Lung (tissue), 16 donors: ENCODE data around the gene HNRNPA2B1. TPM values are rescaled to one million over a fixed set of nuclear protein-coding genes. Genes with fewer than 3 reads are reported as not detected.
A peak's percentile ranks its signal among the peaks of the same experiment; 100 is the strongest.

Source experiments
- ATAC-seq: fragments of 200-7000 bp; cut with Tn5 transposase; one replicate; pipeline ENCODE4 v1.9.1; 2020; ENCODE audit warnings: moderate number of reproducible peaks; ENCODE audit not compliant: insufficient read depth, low FRiP score
- DNase-seq, 3 donors: peaks; one replicate each; pipeline ENCODE4 v3.0.0-alpha.2; 2013 to 2017
- H3K27ac ChIP-seq, 2 donors: one replicate each; pipeline ENCODE4 v1.5.1; 2013; ENCODE audit warnings: mild to moderate bottlenecking in 2 of 2, moderate library complexity in 2 of 2, control low read depth in 1 of 2, inconsistent platforms in 1 of 2, low read depth in 1 of 2, low read length in 1 of 2
- H3K27me3 ChIP-seq, 3 donors: one replicate each; pipeline ENCODE4 v1.5.1; 2013; ENCODE audit warnings: low read length in 2 of 3; ENCODE audit not compliant: control insufficient read depth in 3 of 3, insufficient read depth in 3 of 3
- H3K36me3 ChIP-seq, 4 donors: one replicate each; pipeline ENCODE4 v1.5.1; 2013; ENCODE audit warnings: low read length in 4 of 4, mild to moderate bottlenecking in 1 of 4, moderate library complexity in 1 of 4; ENCODE audit not compliant: control insufficient read depth in 4 of 4, insufficient read depth in 4 of 4
- H3K4me1 ChIP-seq, 5 donors: one replicate each; pipeline ENCODE4 v1.5.1; 2013; ENCODE audit warnings: low read length in 5 of 5, mild to moderate bottlenecking in 2 of 5, moderate library complexity in 1 of 5; ENCODE audit not compliant: control insufficient read depth in 5 of 5, insufficient read depth in 5 of 5
- H3K4me3 ChIP-seq: one replicate; pipeline ENCODE4 v1.5.1; 2013; ENCODE audit warnings: mild to moderate bottlenecking, control low read depth, moderate library complexity
- H3K9ac ChIP-seq, 2 donors: one replicate each; pipeline ENCODE4 v1.5.1; 2013; ENCODE audit warnings: low read length in 2 of 2, control low read depth in 1 of 2; ENCODE audit not compliant: insufficient read depth in 1 of 2
- H3K9me3 ChIP-seq, 4 donors: one replicate each; pipeline ENCODE4 v1.5.1; 2013; ENCODE audit warnings: low read length in 3 of 4, mild to moderate bottlenecking in 1 of 4, moderate library complexity in 1 of 4; ENCODE audit not compliant: control insufficient read depth in 4 of 4, insufficient read depth in 3 of 4
- CTCF ChIP-seq: IDR thresholded peaks from 2 replicates; pipeline ENCODE4 v1.5.1; 2012; ENCODE audit warnings: mild to moderate bottlenecking; ENCODE audit errors: control extremely low read depth, extremely low read depth
- WGBS, 2 donors: extraction: QIAGEN DNeasy Blood & Tissue Kit; methylation state at CpG; one replicate each; pipeline ENCODE4 v1.1.7; 2013; 5-methylcytosine and 5-hydroxymethylcytosine counted together
- long read RNA-seq, 5 donors: transcript quantifications; one replicate each; lab custom pipeline, GENCODE V29; 2026
- polyA plus RNA-seq, 2 donors: library from polyadenylated mRNA; stranded (reverse); fragments of 200-250 nt; gene quantifications; one replicate each; pipeline ENCODE4 v1.2.1, GENCODE V29; 2013
- total RNA-seq, 2 donors: library from RNA; depleted of rRNA in 1 of 2; stranded (reverse); fragments of >200 nt in 1 of 2; gene quantifications; one replicate each; pipeline ENCODE4 v1.2.1, GENCODE V29; 2014 to 2021
- donor health status: control.
- donor health status: control.
- donor health status: Bipolar disorder and iron deficiency.
- donor health status: healthy.
- donor health status: DM: yes; HTN: yes; CAD: no.

HNRNPA2B1 gene
- total RNA-seq (100 to 1,000 TPM; 363 to 424 TPM), polyA plus RNA-seq (100 to 1,000 TPM; 540 to 572 TPM)
- long read RNA-seq, donor 1, full-length matches to known transcripts: 361 of 673 reads
- long read RNA-seq, donor 1, partial matches to known transcripts: 285 of 673 reads
- long read RNA-seq, donor 1, other reads (novel, unspliced or antisense): 27 of 673 reads
- long read RNA-seq, donor 2, full-length matches to known transcripts: 135 of 195 reads
- long read RNA-seq, donor 2, partial matches to known transcripts: 60 of 195 reads
- long read RNA-seq, donor 2, other reads (novel, unspliced or antisense): 0 of 195 reads
- long read RNA-seq, donor 3, transcript HNRNPA2B1-202 (11 exons, 1,711 nt): minor isoform, 27 of 574 reads
- long read RNA-seq, donor 3, transcript HNRNPA2B1-205 (2 exons, 1,220 nt): major isoform, 179 of 574 reads
- long read RNA-seq, donor 3, partial matches to known transcripts: 330 of 574 reads
- long read RNA-seq, donor 3, other reads (novel, unspliced or antisense): 36 of 574 reads
- long read RNA-seq, donor 4, transcript HNRNPA2B1-202 (11 exons, 1,711 nt): minor isoform, 19 of 219 reads
- long read RNA-seq, donor 4, transcript HNRNPA2B1-205 (2 exons, 1,220 nt): major isoform, 87 of 219 reads
- long read RNA-seq, donor 4, partial matches to known transcripts: 104 of 219 reads
- long read RNA-seq, donor 4, other reads (novel, unspliced or antisense): 6 of 219 reads
- long read RNA-seq, donor 5, full-length matches to known transcripts: 296 of 1,076 reads
- long read RNA-seq, donor 5, partial matches to known transcripts: 533 of 1,076 reads
- long read RNA-seq, donor 5, other reads (novel, unspliced or antisense): 247 of 1,076 reads

GRCh38 chr7:26200444-26201246 is at the start of gene HNRNPA2B1:
Gene HNRNPA2B1, minus strand, starts transcription at chr7:26200746. Its CDS starts 169 bp downstream, at chr7:26200577.
- Histone ChIP-seq H3K27ac (peak within 1 kb of the TSS; percentile 99), H3K4me3 (peak within 1 kb of the TSS; percentile 91), H3K4me1 (peaks cover 2 to 49% (median 16%) of the 10 kb centered on the region in 5 donors), H3K9ac (peak within 1 kb of the TSS; percentile 100), H3K9me3 (no peaks in the 10 kb centered on the region), H3K36me3 (peaks cover 0 to 37% (median 18%) of the 10 kb centered on the region in 4 donors), H3K27me3 (no peaks in the 10 kb centered on the region)
- DNase-seq (peak; percentile 99 to 100 (median 99)), ATAC-seq (peak; percentile 89)
- peak; percentile 1 for TF ChIP-seq CTCF
- 0% methylated on average over 71 of the region's 71 CpGs for WGBS, 2 donors

- WGBS, 2 donors: 77 to 82% methylated on average over 12 of the region's 12 CpGs
- H3K27ac ChIP-seq: no peak overlapping the region
- no peaks in the 10 kb centered on the region for H3K27me3 ChIP-seq
- no peak for DNase-seq
- TF ChIP-seq CTCF: no peak
- H3K9ac ChIP-seq: no peak overlapping the region
- no peaks in the 10 kb centered on the region for H3K4me1 ChIP-seq
- no peaks in the 10 kb centered on the region for H3K36me3 ChIP-seq
- peaks cover 0 to 1% (median 0%) of the 10 kb centered on the region in 4 donors for H3K9me3 ChIP-seq
- no peak for ATAC-seq
- no peak overlapping the region for H3K4me3 ChIP-seq
Observed at GRCh38 chr7:26250239-26250638, 49.7 kb upstream of the HNRNPA2B1 start.

GRCh38 chr7:26245150-26245549 is 44.6 kb upstream of the HNRNPA2B1 start:
- no peaks in the 10 kb centered on the region for H3K36me3 ChIP-seq
- no peaks in the 10 kb centered on the region for H3K4me1 ChIP-seq
- no peak overlapping the region for H3K4me3 ChIP-seq
- 96 to 98% methylated on average over 13 of the region's 13 CpGs for WGBS, 2 donors
- no peaks in the 10 kb centered on the region for H3K27me3 ChIP-seq
- no peak overlapping the region for H3K27ac ChIP-seq
- no peak for DNase-seq
- H3K9ac ChIP-seq: no peak overlapping the region
- ATAC-seq: no peak
- peaks cover 0 to 2% (median 0%) of the 10 kb centered on the region in 4 donors for H3K9me3 ChIP-seq
- no peak for TF ChIP-seq CTCF
